ENCODE results near the gene ALDH8A1.

ALDH8A1 gene

DNA sequence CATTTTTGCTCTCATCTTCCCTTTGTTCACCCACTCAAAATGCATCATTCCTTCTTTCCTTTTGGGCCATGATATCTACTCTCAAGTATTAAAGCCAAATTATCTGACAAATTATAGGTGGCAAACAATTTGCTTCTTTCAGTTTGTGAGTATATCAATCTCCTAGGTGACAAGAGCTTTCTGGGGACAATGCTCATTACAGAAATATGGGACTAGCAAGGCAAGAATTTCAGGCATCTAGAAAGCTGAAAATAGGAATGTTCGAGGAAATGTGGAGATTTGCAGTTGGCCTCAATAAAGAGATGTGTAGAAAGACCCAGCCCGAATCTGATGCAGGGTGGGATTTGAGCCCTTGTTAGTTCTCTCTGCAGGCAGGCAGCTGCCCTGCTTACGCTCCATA is 71.8 kb downstream of the ALDH8A1 start:
- no peak overlapping the region for H3K9ac ChIP-seq (ENCODE audit: low read length)
- no peaks in the 10 kb centered on the region for H3K36me3 ChIP-seq (ENCODE audit: control insufficient read depth, insufficient read depth, low read length)
- no peaks in the 10 kb centered on the region for H3K27me3 ChIP-seq (ENCODE audit: control insufficient read depth, insufficient read depth, low read length)
- H3K4me3 ChIP-seq (ENCODE audit: low read length) = no peak overlapping the region
- no peak overlapping the region for H3K27ac ChIP-seq (ENCODE audit: low read depth, low read length)
- H3K4me1 ChIP-seq (ENCODE audit: control insufficient read depth, insufficient read depth, low read length) = peaks cover 4% of the 10 kb centered on the region

- no peaks in the 10 kb centered on the region for H3K36me3 ChIP-seq (ENCODE audit: control insufficient read depth, insufficient read depth, low read length)
- H3K27ac ChIP-seq (ENCODE audit: low read depth, low read length) = no peak overlapping the region
These were observed 74.5 kb downstream of the ALDH8A1 start for GRCh38 chr6:134875367-134875766.

DNA sequence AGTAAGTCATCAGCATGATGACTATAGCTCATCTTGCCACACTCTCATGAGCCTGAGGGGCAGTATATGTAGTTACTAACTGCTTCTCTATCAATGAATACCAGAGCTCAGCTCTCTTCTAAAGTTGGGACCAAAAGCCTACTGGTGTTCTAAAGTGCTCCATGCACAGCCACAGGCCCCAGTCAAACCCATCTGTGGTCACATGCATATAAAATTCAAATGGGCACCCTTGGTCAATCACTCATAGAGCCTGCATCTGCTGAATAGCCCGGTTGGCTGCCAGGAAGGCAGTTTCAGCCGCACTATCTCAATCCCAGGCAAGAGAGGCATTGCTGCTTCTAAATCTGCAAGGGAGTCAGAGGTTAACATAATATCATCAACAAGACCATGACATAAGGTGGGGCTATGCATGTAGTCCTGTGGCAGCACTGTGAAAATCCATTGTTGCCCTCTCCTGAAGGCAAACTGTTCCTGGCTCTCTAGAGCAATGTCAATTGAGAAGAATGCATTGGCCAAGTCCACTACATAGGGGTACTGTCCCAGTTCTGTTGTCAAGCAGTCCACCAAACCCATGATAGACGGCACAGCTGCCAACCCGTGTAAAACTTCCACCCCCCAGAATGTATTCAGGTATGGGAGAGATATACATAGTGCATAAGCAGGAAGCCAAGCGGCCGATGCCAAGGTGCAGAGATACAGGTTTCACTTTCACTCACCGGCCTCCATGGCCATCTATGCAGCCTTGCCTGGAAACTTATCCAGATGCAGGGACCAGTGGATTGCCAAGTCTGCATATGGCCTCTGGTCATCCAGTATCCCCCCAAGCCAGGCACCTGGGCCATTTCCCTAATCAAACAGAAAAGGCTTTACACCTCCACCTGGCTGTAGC is 76.2 kb downstream of the ALDH8A1 start:
- Histone ChIP-seq H3K36me3 (ENCODE audit: control insufficient read depth, insufficient read depth, low read length) (no peaks in the 10 kb centered on the region), H3K4me1 (ENCODE audit: control insufficient read depth, insufficient read depth, low read length) (no peaks in the 10 kb centered on the region), H3K4me3 (ENCODE audit: low read length) (no peak overlapping the region), H3K27ac (ENCODE audit: low read depth, low read length) (no peak overlapping the region), H3K9ac (ENCODE audit: low read length) (no peak overlapping the region), H3K27me3 (ENCODE audit: control insufficient read depth, insufficient read depth, low read length) (no peaks in the 10 kb centered on the region)

More at GRCh38 chr6:134875367-134875766, 74.5 kb downstream of the ALDH8A1 start:
- Histone ChIP-seq H3K4me1 (ENCODE audit: control insufficient read depth, insufficient read depth, low read length) (no peaks in the 10 kb centered on the region), H3K27me3 (ENCODE audit: control insufficient read depth, insufficient read depth, low read length) (no peaks in the 10 kb centered on the region), H3K9ac (ENCODE audit: low read length) (no peak overlapping the region), H3K4me3 (ENCODE audit: low read length) (no peak overlapping the region)

DNA sequence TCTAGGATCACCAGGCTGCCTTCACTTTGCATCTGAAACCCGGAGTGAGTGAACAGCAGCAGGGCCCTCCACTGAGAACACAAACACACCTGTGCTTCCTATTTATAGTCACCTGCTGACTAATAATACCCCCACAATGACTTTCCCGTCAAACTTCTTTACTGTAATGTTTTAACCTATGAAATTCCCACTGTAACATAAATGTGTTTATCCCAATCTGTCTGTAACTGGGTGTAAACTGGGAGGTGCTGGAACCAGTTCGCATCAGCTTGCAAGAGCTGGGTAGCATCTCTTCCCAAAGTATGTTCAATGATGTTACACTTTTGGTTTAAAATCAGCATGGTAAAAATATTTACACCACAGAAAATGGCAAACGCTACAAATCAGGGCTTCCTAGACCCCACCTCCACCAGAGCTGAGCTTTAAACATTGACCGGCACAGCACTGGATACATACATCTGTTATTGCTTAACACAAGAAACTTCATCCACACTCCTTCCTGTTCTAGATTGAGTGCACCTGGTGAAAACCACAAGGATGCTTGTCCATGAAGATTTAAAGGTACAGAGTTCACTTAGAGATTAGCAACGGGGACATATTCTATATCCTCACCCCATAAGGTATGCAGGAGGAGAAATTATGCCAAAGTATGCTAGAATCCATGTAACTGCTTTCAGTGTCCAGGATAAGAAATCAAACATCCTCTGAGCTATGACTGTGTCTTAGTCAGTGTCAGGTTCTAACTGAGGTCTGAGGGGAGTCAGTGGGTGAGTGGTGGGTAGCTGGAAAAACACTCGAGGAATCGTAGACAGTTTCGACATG is 79.0 kb downstream of the ALDH8A1 start:
- Histone ChIP-seq H3K4me3 (ENCODE audit: low read length) (no peak overlapping the region), H3K4me1 (ENCODE audit: control insufficient read depth, insufficient read depth, low read length) (no peaks in the 10 kb centered on the region), H3K9ac (ENCODE audit: low read length) (no peak overlapping the region), H3K27me3 (ENCODE audit: control insufficient read depth, insufficient read depth, low read length) (no peaks in the 10 kb centered on the region), H3K36me3 (ENCODE audit: control insufficient read depth, insufficient read depth, low read length) (no peaks in the 10 kb centered on the region), H3K27ac (ENCODE audit: low read depth, low read length) (no peak overlapping the region)

- Histone ChIP-seq H3K27me3 (ENCODE audit: control insufficient read depth, insufficient read depth, low read length) (no peaks in the 10 kb centered on the region), H3K4me1 (ENCODE audit: control insufficient read depth, insufficient read depth, low read length) (no peaks in the 10 kb centered on the region), H3K27ac (ENCODE audit: low read depth, low read length) (no peak overlapping the region), H3K36me3 (ENCODE audit: control insufficient read depth, insufficient read depth, low read length) (no peaks in the 10 kb centered on the region), H3K9ac (ENCODE audit: low read length) (no peak overlapping the region), H3K4me3 (ENCODE audit: low read length) (no peak overlapping the region)
These were observed 81.1 kb downstream of the ALDH8A1 start for GRCh38 chr6:134868812-134869211.

All from rectal smooth muscle tissue (tissue), 1 donor.